RWPE1 (cell line): Measurements from ENCODE around the gene CCDC69.

Source experiments
- CTCF ChIA-PET: fragments of 350-600 bp; sonication (Branson Sonifier 250); formaldehyde crosslinking; extraction: SDS; loops from one replicate; lab custom pipeline; 2021; lab: Yijun Ruan, JAX
- POLR2A ChIA-PET: fragments of 400-600 bp; formaldehyde crosslinking; extraction: SDS; loops from one replicate; lab custom pipeline; 2020; ENCODE audit warnings: antibody characterized with exemption; ENCODE audit not compliant: low non-redundant PET; lab: Yijun Ruan, JAX
- DNase-seq: peaks from one replicate; pipeline ENCODE4 v3.0.0; 2012; ENCODE audit warnings: low spot score
- H3K27ac ChIP-seq: fragments of 450-650 bp; 2 replicates; pipeline ENCODE4 v1.5.1; 2017
- TF ChIP-seq, protein P1 (sequence below): fragments of 450-650 bp; conservative IDR thresholded peaks from 2 replicates; pipeline ENCODE4 v1.5.1; 2017; ENCODE audit warnings: low read depth, mild to moderate bottlenecking

CCDC69 gene

DNA sequence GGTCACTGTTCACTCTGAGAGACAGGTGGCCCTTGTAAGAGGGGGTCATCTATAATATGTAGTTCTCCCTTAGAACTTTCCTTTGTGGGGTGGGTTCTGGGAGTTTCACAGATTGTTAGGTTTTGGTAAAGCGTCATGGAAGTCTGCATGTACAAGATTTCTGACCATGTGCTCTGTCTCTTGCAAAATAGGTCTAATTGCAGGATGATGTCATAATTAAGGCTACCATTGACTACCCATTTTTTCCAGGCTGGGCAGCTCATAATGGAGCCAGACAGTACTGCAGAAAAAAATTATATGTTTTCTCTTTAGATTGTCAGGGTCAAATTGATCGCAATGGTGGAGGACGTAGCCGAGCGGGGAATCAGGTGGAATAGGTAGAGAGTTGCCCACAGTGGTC lies 25.4 kb upstream of the CCDC69 start:
- CTCF ChIA-PET: interaction anchor here (1.0 kb wide), 1 partner anchor 127 kb away, joined by 4 read pairs; no protein-coding TSS in a partner anchor

DNA sequence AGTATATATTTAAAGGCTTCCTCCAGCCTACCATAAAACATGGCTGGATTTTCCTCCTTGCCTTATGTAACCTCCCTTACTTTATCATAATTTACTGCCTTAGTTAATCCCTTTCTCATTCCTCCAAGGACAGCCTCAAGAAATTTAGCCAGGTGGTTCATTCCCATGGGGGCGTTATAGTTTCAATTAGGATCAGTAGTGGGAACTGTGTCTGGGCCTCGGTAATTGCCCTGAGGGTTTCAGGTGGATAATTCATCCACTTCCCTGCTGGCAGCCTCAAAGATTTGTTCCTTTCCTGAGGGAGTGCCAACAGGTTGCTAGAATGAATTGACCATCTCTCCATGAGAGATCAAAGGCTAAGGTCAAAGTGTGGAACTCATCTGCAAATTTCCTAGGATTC lies 24.8 kb upstream of the CCDC69 start:
- POLR2A ChIA-PET: no interaction called here
- TF ChIP-seq, protein P1, sequence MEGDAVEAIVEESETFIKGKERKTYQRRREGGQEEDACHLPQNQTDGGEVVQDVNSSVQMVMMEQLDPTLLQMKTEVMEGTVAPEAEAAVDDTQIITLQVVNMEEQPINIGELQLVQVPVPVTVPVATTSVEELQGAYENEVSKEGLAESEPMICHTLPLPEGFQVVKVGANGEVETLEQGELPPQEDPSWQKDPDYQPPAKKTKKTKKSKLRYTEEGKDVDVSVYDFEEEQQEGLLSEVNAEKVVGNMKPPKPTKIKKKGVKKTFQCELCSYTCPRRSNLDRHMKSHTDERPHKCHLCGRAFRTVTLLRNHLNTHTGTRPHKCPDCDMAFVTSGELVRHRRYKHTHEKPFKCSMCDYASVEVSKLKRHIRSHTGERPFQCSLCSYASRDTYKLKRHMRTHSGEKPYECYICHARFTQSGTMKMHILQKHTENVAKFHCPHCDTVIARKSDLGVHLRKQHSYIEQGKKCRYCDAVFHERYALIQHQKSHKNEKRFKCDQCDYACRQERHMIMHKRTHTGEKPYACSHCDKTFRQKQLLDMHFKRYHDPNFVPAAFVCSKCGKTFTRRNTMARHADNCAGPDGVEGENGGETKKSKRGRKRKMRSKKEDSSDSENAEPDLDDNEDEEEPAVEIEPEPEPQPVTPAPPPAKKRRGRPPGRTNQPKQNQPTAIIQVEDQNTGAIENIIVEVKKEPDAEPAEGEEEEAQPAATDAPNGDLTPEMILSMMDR: no peak
- CTCF ChIA-PET: interaction anchor here (1.0 kb wide), 1 partner anchor 128 kb away, joined by 4 read pairs; no protein-coding TSS in a partner anchor
- no peak overlapping the region for H3K27ac ChIP-seq
- no peak for DNase-seq

More for the DNA sequence above, 25.4 kb upstream of the CCDC69 start:
- H3K27ac ChIP-seq: no peak overlapping the region
- TF ChIP-seq, protein P1: no peak
- DNase-seq: no peak
- POLR2A ChIA-PET: no interaction called here

DNA sequence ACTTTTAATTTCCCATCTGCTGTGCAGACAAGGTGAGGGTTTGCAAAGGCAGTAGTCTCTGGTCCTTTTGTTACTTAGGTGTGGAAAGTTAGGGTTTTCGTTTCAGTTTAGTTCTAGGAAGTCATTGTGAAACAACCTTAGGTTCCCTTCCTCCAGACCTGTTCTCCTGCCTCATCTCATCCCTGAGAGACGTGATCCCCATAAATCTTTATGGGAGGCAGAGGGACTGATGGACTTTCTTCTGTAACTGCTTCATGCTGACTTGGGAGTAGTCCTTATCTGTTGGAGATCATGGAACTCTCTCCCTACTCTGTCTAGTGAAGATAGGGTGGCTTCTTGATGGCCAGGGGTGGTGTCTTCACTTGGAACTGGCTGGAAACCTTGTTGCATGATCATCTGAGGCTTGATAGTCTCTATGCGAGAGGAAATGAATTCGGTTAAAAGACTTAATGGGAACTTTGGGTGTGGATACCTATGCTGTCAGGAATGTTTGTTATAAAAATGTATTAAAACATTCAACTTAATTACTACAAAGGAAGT lies 21.9 kb upstream of the CCDC69 start:
- DNase-seq: no peak
- no peak overlapping the region for H3K27ac ChIP-seq
- TF ChIP-seq, protein P1: no peak
- ChIA-PET POLR2A (no interaction called here), CTCF (interaction anchor here (0.6 kb wide), 1 partner anchor 54 kb away, joined by 3 read pairs; no protein-coding TSS in a partner anchor)

DNA sequence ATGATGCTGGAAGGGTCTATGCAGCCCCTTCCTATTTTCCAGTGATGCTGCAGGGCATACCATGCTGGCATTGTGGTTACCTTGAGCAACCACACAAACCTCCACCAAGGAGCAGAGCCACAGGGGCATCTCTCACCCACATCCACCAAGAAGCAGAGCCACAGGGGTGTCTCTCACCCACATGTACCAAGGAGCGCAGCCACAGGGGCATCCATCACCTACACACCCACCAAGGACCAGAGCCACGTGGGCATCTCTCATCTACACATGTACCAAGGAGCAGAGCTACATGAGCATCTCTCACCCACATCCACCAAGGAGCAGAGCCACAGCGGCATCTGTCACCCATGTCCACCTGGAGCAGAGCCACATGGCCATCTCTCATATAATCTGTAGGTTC lies 20.3 kb upstream of the CCDC69 start:
- DNase-seq: no peak
- no peak overlapping the region for H3K27ac ChIP-seq
- TF ChIP-seq, protein P1: no peak
- ChIA-PET POLR2A (no interaction called here), CTCF (no interaction called here)

DNA sequence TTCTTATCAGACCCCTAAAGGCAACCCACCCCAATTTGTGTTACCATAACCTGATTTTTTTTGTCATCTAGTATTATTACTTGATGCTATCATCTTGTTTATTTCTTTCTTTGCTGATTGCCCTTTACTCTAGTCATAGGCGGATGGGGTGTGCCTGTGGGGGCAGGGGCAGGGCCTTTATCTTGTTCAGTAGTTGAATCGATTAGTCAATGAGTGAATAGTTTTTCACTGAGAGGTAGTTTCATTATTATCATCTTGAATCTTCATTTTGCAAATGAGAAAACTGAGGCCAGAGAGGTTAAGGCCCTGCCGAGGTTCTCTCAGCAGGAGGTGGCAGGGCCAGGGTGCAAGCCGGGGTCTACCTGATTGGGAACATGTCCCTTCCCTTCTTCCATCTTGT lies 19.7 kb upstream of the CCDC69 start:
- CTCF ChIA-PET: no interaction called here
- DNase-seq: no peak
- TF ChIP-seq, protein P1: no peak
- no peak overlapping the region for H3K27ac ChIP-seq
- POLR2A ChIA-PET: no interaction called here

DNA sequence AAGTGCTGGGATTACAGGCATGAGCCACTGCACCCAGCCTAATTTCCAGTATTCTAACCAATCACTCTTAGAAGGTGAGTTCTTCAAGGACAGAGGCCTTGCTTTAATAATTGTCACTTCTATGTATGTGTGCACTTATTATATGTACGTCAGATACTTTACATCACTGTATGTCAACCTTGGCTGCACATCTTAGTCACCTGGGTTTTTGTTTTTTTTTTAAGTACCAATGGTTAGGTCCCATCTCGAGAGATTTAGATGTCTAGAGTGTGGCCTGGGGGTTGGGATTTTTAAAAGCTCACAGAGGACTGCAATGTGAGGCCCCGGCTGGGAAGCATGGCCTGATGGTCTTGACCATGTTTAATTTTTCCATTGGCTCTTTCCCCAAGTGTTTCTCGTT lies 19.2 kb upstream of the CCDC69 start:
- POLR2A ChIA-PET: no interaction called here
- DNase-seq: no peak
- TF ChIP-seq, protein P1: no peak
- no peak overlapping the region for H3K27ac ChIP-seq
- CTCF ChIA-PET: interaction anchor here (0.6 kb wide), 1 partner anchor 24 kb away, joined by 4 read pairs; no protein-coding TSS in a partner anchor
